WI38 (cell line): ENCODE data around the gene KIAA0513.

Source experiments
- H3K4me3 ChIP-seq: 2 replicates; pipeline ENCODE4 v1.5.1; 2011; ENCODE audit warnings: low read depth, mild to moderate bottlenecking, control low read depth, low read length
- TF ChIP-seq, protein P1 (sequence below): IDR thresholded peaks from 2 replicates; pipeline ENCODE4 v1.5.1; 2012; ENCODE audit warnings: low read depth, mild to moderate bottlenecking, control low read depth, low read length

The KIAA0513 gene

DNA sequence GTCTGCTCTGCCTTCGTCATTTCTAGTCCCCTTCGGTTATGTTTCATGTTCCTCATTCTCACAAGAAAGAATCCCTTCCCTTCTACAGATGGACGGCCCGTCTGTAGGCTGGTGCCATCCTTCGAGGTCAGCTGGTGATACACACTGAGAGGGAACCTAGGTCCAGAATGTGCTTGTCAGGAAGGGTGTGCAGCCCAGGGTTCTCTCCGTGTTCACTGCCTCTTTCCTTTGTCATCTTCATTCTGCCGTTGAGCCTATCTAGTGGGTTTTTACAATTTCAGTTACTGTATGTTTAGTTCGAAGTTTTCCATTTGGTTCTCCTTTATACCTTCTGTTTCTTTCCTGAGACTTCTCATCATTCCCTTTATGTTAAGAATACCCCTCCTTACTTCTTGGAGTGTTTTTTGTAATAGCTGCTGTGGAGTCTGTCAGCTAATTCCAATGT lies 18.9 kb downstream of the KIAA0513 start:
- TF ChIP-seq, protein P1, sequence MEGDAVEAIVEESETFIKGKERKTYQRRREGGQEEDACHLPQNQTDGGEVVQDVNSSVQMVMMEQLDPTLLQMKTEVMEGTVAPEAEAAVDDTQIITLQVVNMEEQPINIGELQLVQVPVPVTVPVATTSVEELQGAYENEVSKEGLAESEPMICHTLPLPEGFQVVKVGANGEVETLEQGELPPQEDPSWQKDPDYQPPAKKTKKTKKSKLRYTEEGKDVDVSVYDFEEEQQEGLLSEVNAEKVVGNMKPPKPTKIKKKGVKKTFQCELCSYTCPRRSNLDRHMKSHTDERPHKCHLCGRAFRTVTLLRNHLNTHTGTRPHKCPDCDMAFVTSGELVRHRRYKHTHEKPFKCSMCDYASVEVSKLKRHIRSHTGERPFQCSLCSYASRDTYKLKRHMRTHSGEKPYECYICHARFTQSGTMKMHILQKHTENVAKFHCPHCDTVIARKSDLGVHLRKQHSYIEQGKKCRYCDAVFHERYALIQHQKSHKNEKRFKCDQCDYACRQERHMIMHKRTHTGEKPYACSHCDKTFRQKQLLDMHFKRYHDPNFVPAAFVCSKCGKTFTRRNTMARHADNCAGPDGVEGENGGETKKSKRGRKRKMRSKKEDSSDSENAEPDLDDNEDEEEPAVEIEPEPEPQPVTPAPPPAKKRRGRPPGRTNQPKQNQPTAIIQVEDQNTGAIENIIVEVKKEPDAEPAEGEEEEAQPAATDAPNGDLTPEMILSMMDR = no peak
- H3K4me3 ChIP-seq = no peak overlapping the region

DNA sequence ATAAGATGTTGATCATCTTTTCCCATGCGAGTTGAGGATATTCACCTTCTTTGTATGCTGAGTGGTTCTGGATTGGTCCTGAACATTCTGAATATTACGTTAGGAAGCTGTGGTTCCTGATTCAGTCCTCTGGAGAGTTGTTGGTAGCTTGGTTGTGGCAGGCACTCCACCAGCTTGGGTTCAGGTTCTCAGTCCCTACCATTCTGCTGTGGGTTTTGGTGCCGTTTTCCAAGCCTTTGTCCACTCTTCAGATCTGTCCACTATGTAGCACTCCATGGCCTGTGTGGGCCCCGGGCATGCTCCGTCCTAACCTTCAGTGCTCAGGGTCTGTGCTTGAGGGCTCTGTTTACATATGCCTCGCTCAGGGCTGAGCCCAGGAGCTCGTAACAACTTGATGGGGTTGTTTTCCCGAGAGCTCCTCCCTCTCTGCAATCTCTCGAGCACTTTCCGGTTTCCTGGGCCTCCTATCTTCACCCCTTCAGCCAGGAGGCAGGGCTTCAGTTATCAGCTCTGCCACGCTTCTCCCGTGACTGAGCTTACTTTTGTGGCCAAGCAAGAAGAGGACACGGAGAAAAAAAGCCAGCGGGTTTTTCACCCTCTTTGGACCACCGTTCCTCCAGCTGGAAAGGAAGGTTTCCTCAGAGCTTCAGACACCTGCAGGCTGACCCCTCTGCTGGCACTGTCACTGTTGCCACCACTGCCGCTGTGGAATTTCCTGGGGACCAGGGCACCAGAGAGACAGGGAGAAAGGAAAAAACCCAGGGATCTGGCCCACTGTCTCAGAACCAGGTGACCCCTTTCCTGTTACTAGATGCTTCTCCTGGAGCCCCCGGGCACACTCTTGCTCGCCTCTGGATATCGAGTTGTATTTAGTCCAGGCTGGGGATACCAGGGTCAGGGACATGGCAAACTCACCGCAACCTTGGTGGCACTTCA lies 19.6 kb downstream of the KIAA0513 start:
- no peak overlapping the region for H3K4me3 ChIP-seq
- TF ChIP-seq, protein P1 = no peak

DNA sequence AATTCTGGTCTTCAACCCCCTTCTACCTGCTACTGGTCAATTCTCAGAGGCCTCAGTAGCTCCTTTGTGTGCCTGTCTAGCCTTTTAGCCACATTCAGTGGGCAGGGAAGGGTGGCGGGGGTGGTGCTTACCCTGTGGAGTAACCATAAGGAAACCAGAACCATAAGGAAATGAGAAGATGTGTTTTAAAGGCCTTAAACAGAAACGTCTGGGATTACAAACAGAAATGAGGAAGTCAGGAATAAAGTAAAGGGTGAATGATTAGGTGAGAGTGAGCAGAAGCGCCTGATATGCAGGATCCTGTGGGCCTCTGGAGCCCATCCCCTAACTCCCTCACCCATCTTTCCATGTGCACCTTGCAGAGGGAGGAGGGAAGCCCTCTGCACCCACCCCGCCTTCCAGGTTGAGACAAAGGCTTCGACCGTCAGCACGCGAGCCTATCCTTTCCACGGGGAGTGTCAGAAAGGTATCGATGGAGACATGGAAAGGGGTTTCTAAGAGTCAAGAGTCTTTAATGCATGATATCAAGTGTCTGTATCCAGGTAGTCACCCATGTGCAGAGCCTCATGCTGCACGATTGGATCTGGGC lies 20.4 kb downstream of the KIAA0513 start:
- H3K4me3 ChIP-seq = no peak overlapping the region
- TF ChIP-seq, protein P1 = no peak

DNA sequence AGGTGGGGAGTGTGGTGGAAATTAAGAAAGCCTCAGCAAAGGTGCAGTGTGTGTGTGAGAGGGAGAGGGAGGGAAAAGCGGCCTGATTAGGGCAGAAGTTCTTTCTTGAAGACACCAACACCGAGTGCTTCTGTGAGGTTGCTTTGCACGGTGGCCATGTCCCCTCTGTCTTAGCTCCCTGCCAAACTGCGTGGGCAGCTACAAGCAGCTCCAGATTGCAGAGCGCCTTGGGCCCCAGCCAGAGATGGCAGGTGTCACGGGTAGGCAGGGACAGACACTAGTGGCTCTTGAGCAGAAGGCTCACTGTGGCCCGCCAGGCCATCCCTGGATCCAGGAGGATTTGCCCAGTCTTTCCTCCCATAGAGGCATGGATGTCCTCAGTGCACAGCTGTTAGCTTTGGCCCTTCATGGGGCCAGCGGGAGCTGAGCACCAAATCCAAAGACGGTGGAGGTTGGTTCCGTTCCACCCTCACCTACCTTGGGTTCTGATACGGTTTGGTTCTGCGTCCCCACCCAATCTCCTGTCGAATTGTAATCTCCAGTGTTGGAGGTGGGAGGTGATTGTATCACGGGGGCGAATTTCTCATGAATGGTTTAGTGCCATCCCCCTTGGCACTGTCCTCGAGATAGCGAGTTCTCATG lies 21.4 kb downstream of the KIAA0513 start:
- TF ChIP-seq, protein P1 = no peak
- H3K4me3 ChIP-seq = no peak overlapping the region

DNA sequence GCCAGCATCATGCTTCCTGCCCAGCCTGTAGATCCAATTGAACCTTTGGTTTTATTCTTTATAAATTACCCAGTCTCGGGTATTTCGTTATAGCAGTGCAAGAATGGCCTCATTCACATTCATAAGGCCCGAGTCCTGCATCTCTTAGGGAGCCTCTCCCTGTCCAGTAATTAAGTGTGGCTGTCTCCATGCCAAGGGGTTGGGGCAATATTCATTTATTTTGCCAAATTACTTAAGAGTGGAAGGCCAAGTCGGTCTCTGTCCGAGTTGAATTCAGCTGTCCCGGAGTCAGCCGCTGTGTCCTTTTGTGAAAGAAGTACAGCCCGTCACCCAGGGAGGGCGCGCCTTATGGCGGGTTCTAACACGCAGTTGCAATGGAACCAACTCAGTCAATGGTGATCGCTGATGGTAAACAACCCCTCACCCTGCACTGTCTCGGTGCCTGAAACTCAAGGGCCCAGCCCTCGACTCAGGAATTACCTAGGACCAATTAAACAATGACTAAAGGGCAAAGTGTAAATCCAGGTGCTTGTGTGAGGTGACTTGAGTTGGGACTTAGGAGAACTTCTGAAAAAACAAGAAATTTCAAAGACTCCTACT lies 22.2 kb downstream of the KIAA0513 start:
- TF ChIP-seq, protein P1 = no peak
- no peak overlapping the region for H3K4me3 ChIP-seq

DNA sequence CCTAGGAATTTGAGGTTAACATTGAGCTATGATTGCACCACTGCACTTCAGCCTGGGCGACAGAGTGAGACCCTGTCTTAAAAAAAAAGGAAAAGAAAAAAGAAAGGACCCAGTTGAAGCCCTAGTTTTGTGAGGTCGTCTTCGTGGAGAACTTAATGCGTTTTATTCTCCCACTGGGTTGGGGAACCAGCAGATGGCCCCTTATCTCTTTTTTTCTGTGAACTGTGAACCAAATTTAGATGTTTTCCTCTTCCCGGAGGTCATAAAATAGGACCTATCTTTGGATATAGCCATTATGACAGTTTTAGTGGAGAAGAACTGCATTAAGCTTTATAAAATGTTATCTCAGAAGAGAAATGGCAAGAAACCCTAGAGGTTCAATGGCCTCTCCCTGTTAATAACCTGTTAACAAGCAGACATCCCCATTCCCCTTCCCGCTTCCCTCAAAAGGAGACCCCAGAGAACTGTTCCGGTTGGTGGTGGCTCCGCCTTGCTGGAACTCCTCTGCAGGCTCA lies 23.5 kb downstream of the KIAA0513 start:
- TF ChIP-seq, protein P1 = no peak
- no peak overlapping the region for H3K4me3 ChIP-seq
